Measurements from ENCODE around the gene ROBO4. TPM values are rescaled to one million over a fixed set of nuclear protein-coding genes. Genes with fewer than 3 reads are reported as not detected.

The ROBO4 gene
- polyA plus RNA-seq, 3 donors from 2014 or later: not detected

DNA sequence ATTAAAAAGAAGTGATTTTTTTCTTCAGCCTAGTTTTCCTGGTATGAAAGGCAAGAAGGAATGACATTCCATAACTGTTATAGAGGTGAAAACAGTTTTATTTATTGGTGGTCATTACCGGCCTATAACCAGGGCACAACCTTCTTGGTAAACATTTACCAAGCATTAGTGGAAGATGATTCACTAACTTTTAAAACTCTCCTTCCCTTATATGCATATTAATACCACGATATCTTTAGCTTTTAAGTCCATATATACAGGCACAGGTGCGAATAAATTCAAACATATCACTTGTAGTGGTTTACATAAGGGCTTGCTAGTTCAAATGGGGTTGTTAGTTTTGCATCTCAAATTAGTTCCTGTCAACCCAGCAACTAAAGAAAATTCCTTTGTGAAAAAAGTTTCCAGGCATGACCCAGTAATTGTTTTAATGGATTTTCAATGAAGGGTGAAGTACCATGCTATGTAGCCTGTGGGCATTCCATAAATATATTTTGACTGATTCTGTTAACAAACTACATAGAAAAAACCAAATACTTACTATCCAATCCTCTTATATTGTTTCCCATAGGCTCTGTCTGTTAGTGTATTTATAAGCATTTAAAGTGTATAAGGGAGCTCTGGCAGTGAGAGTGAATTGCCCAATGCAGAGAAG is 63.0 kb downstream of the ROBO4 start:
- no peak overlapping the region for H3K4me3 Mint-ChIP-seq
- no peak for DNase-seq
- H3K27ac Mint-ChIP-seq: no peak overlapping the region
- H3K27me3 Mint-ChIP-seq (ENCODE audit: low read depth in 3 of 3): peaks cover 3 to 29% (median 17%) of the 10 kb centered on the region in 3 donors
- peaks cover 8 to 14% of the 10 kb centered on the region in 2 donors for H3K4me1 Mint-ChIP-seq
- H3K36me3 Mint-ChIP-seq: no peaks in the 10 kb centered on the region
- peaks cover 0 to 1% (median 0%) of the 10 kb centered on the region in 6 donors for H3K9me3 Mint-ChIP-seq

Other genes starting within 250 kb of the ROBO4 start
- gene SIAE, start 224.1 kb downstream of the ROBO4 start, polyA plus RNA-seq: 1 to 10 TPM; 1.7 to 2.9 (median 2.6) TPM
- gene SPA17, start 224.0 kb downstream of the ROBO4 start, polyA plus RNA-seq: 1 to 10 TPM in 1 of 3 donors, under 1 TPM in 1, not detected in 1; 0.36 to 1.2 TPM
- gene NRGN, start 157.9 kb downstream of the ROBO4 start, polyA plus RNA-seq: 10 to 100 TPM in 1 of 3 donors, 1 to 10 TPM in 1, under 1 TPM in 1; 0.82 to 11.6 (median 3.0) TPM
- not detected for gene VSIG2, start 145.6 kb downstream of the ROBO4 start, polyA plus RNA-seq
- gene ESAM, start 135.6 kb downstream of the ROBO4 start, polyA plus RNA-seq: 1 to 10 TPM in 1 of 3 donors, under 1 TPM in 1, not detected in 1; 0.30 to 4.3 TPM
- 1 to 10 TPM; 2.8 to 7.2 (median 5.7) TPM for gene MSANTD2, start 97.5 kb downstream of the ROBO4 start, polyA plus RNA-seq
- 1 to 10 TPM; 2.5 to 3.4 (median 2.8) TPM for gene ROBO3, start 32.4 kb downstream of the ROBO4 start, polyA plus RNA-seq
- gene HEPN1, start 21.4 kb upstream of the ROBO4 start, polyA plus RNA-seq: not detected
- not detected for gene HEPACAM, start 38.2 kb upstream of the ROBO4 start, polyA plus RNA-seq
- gene CCDC15, start 56.3 kb upstream of the ROBO4 start, polyA plus RNA-seq: 1 to 10 TPM in 2 of 3 donors, under 1 TPM in 1; 0.50 to 2.7 (median 1.6) TPM
- gene SLC37A2, start 165.4 kb upstream of the ROBO4 start, polyA plus RNA-seq: 1 to 10 TPM in 1 of 3 donors, under 1 TPM in 2; 0.37 to 2.1 (median 0.61) TPM
- gene TMEM218, start 213.8 kb upstream of the ROBO4 start, polyA plus RNA-seq: 10 to 100 TPM; 39.9 to 54.9 (median 46.6) TPM

Measured in immature natural killer cell (primary cell).